Upper lobe of left lung (tissue), 6 donors: ENCODE data around the gene RIMBP3B. TPM values are rescaled to one million over a fixed set of nuclear protein-coding genes. Genes with fewer than 3 reads are reported as not detected.
"Not testable (repeated sequence)": the region's sequence is repeated elsewhere in the genome, so short reads cannot be mapped to it uniquely, and the experiment has no call there.

Experiments used
- ATAC-seq, 2 donors: fragments of 200-7000 bp; cut with Tn5 transposase; one replicate each; pipeline ENCODE4 v1.9.1; 2022; ENCODE audit warnings: mild to moderate bottlenecking in 2 of 2, moderate library complexity in 2 of 2; ENCODE audit not compliant: low FRiP score in 2 of 2
- DNase-seq, 2 donors: peaks; one replicate each; pipeline ENCODE4 v3.0.0-alpha.2; 2019 to 2020
- H3K27ac ChIP-seq, 4 donors: fragments of 200-600 bp; sonication (generic); one replicate each; pipeline ENCODE4 v1.5.1; 2016 to 2019
- H3K27me3 ChIP-seq, 4 donors: fragments of 200-600 bp; sonication (generic); one replicate each; pipeline ENCODE4 v1.5.1; 2017 to 2019
- H3K36me3 ChIP-seq, 4 donors: fragments of 200-600 bp; sonication (generic); one replicate each; pipeline ENCODE4 v1.5.1; 2016 to 2019
- H3K4me1 ChIP-seq, 4 donors: fragments of 200-600 bp; sonication (generic); one replicate each; pipeline ENCODE4 v1.5.1; 2018 to 2019
- H3K4me3 ChIP-seq, 4 donors: fragments of 200-600 bp; sonication (generic); one replicate each; pipeline ENCODE4 v1.5.1; 2017 to 2019; ENCODE audit warnings: mild to moderate bottlenecking in 2 of 4, moderate library complexity in 1 of 4
- H3K9me3 ChIP-seq, 4 donors: fragments of 200-600 bp; sonication (generic); one replicate each; pipeline ENCODE4 v1.5.1; 2018 to 2019
- WGBS, 2 donors: methylation state at CpG; one replicate each; pipeline ENCODE4 v1.1.5; 2017 to 2018; 5-methylcytosine and 5-hydroxymethylcytosine counted together
- small RNA-seq, 4 donors: library from RNA; depleted of rRNA; stranded (forward); fragments of <200 nt; gene quantifications; one replicate each; pipeline ENCODE3, GENCODE V24; 2016
- total RNA-seq, 6 donors: library from RNA; depleted of rRNA in 4 of 6; stranded (reverse); fragments of >200 nt in 4 of 6; gene quantifications; one replicate each; pipeline versions ENCODE4 v1.1.0 to v1.2.1, GENCODE V29; 2016 to 2021
- donor health status: DM: no; HTN: no; CAD: no; lungs with moderate emphysema.
- donor health status: DM: no; HTN: yes; CAD: no; lungs with severe emphysema.

The RIMBP3B gene
- total RNA-seq, 6 donors from 2014 or later = 0.20 to 0.86 (median 0.46) TPM; not detected in 3

DNA sequence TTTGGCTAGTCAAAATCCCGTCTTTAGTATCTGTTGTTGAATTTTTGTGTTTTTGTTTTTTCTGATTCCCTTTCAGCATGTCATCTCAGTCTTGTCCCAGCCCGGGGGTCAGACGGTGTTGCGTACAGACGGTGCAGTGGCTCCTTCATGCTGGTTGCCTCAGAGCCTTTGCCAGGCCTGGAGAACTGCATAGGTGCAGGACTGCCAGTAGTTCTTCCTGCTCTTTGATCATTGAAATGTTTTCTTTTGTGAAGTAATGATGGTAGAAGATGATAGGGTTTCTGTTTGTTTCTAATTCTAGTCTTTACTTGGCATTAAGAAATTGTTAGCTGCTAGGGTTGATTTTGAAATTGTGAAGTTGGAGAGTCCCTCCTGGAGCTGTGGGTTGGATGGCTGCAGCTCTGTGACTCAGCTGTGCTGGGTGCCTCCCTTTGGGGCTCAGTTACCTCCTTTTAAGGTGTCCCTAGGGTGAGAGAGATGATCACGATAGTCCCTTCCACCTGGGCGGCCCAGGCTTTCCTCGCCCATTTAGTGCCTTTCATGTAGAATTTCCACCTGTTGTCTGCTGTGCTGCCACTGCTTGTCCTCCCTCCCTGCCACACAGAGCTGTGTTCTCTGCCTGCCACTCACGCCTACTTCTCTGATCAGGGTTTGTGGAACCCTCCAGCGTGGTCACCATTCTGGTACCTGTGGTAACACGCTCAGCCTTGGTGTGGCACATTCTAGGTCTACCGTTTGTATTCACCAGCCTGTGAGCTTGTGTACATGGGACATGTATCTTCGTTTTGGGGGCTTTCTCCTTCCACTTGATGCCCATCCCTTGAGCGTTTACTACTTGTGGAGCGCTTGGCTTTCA, 51.1 kb downstream of the RIMBP3B start:
- no CpG with 5 or more reads among the region's 15 CpGs for WGBS, 2 donors
- not testable (repeated sequence) for ATAC-seq, DNase-seq

DNA sequence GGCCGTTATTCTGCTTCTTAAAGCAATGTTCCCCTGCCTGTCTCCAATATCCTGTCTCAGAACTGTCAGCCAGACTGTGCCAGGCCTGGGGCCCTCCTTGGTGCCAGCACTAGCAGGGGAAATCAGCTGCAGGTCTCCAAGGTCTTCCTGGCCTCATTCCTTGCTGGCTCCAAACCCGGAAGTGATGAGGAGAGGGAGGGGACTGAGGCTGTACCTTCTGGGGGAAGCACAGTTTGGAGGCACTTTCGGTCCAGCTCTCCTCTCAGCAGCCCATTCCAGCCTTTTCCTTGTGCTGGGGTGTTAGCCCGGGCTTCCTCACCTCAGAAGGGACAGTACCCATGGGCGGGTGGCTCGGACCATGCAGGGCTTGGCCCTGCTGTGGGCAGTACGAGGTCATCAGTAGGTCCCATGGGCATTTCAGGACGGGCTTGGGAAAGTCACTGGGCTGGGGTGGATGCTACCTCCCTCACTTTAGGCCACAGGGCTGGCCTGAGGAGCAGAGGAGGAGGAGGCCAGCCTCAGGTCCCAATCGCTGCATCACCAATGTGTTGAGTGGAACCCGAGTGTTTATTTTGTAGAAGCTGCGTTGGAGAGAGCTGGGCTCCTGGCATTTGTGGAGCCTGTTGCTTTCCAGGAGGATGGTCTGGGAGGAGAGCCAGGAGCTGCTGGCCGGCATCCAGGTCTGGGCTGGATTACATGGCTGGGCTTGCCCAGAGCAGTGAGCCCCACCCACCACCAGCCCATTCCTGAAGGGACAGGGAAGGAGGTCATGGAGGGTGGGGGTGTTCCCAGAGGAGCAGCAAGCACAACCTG, 52.7 kb downstream of the RIMBP3B start:
- not testable (repeated sequence) for H3K27me3 ChIP-seq, H3K4me1 ChIP-seq, H3K9me3 ChIP-seq, DNase-seq, H3K27ac ChIP-seq, H3K36me3 ChIP-seq, H3K4me3 ChIP-seq
- ATAC-seq = peak; percentile 79 to 85
- WGBS, 2 donors = no CpG with 5 or more reads among the region's 12 CpGs

More for the DNA sequence above, 51.1 kb downstream of the RIMBP3B start:
- H3K4me1 ChIP-seq, H3K36me3 ChIP-seq, H3K9me3 ChIP-seq, H3K27ac ChIP-seq, H3K4me3 ChIP-seq, H3K27me3 ChIP-seq: not testable (repeated sequence)

GRCh38 chr22:21438013-21438412, 54.5 kb downstream of the RIMBP3B start:
- WGBS, 2 donors = 77% methylated on average over 3 of the region's 6 CpGs; no CpG with 5 or more reads in 1 of the 2 donors
- not testable (repeated sequence) for DNase-seq, H3K27me3 ChIP-seq, H3K4me1 ChIP-seq, H3K36me3 ChIP-seq, H3K9me3 ChIP-seq, H3K27ac ChIP-seq, ATAC-seq, H3K4me3 ChIP-seq

Small RNA genes within 50 kb of the gene (small RNA-seq; reads per million reads assigned to genes)
- 0 reads per million in 4 donors for gene RF00492
- gene RN7SKP63 = 0 reads per million in 4 donors

Other genes with a start within 250 kb of the RIMBP3B start
- gene HIC2, start 33.6 kb downstream of the RIMBP3B start, total RNA-seq = 10 to 100 TPM in 1 of 6 donors, 1 to 10 TPM in 5; 4.4 to 11.5 (median 5.7) TPM
- gene TMEM191C, start 83.6 kb downstream of the RIMBP3B start, total RNA-seq = 1 to 10 TPM in 5 of 6 donors, under 1 TPM in 1; 1.00 to 2.9 (median 1.5) TPM
- gene RIMBP3C, start 167.7 kb downstream of the RIMBP3B start, total RNA-seq = 1 to 10 TPM in 1 of 6 donors, under 1 TPM in 4, not detected in 1; 0.10 to 1.0 (median 0.57) TPM
- gene UBE2L3, start 184.0 kb downstream of the RIMBP3B start, total RNA-seq = 10 to 100 TPM; 24.1 to 45.8 (median 39.2) TPM
- 10 to 100 TPM; 22.2 to 47.4 (median 28.3) TPM for gene YDJC, start 246.3 kb downstream of the RIMBP3B start, total RNA-seq
- 1 to 10 TPM in 2 of 6 donors, under 1 TPM in 2, not detected in 2; 0.26 to 4.2 (median 0.97) TPM for gene CCDC116, start 249.0 kb downstream of the RIMBP3B start, total RNA-seq